Effector memory CD8-positive, alpha-beta T cell (primary cell): Measurements from ENCODE around the gene R3HCC1L.

Experiments
- ATAC-seq: fragments of 150-1000 bp; cut with Tn5 transposase; replicated peaks from 2 replicates; pipeline ENCODE4 v1.10.0; 2021; ENCODE audit warnings: mild to moderate bottlenecking, moderate library complexity
- DNase-seq, 3 experiments: peaks; one replicate each; pipeline ENCODE4 v3.0.0; 2021
- H3K27ac Mint-ChIP-seq, 2 donors: one replicate each; pipeline ENCODE4 v1.8.0; 2022; ENCODE audit warnings: mild to moderate bottlenecking in 2 of 2, mixed read lengths in 2 of 2, moderate library complexity in 2 of 2
- H3K27me3 Mint-ChIP-seq, 2 donors: one replicate each; pipeline ENCODE4 v1.8.0; 2022; ENCODE audit warnings: mixed read lengths in 2 of 2
- H3K36me3 Mint-ChIP-seq: one replicate; pipeline ENCODE4 v1.8.0; 2022; ENCODE audit warnings: mild to moderate bottlenecking, moderate library complexity, mixed read lengths; ENCODE audit not compliant: insufficient read depth
- H3K4me1 Mint-ChIP-seq, 2 donors: one replicate each; pipeline ENCODE4 v1.8.0; 2022; ENCODE audit warnings: low read depth in 2 of 2, mixed read lengths in 2 of 2
- H3K4me3 Mint-ChIP-seq, 2 donors: one replicate each; pipeline ENCODE4 v1.8.0; 2022; ENCODE audit warnings: mild to moderate bottlenecking in 2 of 2, mixed read lengths in 2 of 2, moderate library complexity in 2 of 2
- H3K9me3 Mint-ChIP-seq, 2 donors: one replicate each; pipeline ENCODE4 v1.8.0; 2022; ENCODE audit warnings: mixed read lengths in 2 of 2

Gene R3HCC1L

DNA sequence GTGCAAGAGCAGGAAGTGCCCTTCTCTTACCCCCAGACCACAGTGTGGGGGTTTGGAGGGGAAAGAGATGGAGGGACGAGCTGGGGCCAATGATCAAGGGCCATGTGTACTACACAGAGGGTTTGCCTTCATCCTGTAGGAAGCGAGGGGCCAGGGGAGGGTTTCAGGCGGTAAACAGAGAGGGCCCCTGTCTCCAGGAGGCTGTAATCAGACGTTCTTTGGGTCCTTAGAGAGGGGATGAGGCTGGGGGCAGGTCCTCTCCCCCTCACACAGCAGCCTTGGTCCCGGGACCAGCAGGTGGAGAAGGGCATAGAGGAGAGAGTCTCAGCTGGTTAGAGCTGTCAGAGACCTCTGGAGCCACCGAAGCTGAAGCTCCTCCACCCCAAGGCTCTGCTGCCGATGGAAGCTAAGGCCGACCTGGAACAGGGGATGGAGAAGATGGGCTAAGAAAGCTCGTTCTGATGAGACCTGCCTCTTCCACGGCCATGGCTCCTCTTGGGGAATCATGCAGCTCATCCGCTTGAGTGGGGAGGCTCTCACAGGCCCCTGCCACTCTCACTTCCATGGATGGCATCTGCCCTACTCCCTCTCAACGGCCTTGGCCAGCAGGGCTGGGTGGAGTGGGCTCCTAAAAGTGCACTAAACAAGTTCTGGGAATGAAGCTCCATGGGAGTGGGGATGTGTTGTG is 130.1 kb downstream of the R3HCC1L start:
- H3K9me3 Mint-ChIP-seq: no peaks in the 10 kb centered on the region
- peak overlapping the region in 1 of 2 donors; percentile 0 for H3K27ac Mint-ChIP-seq

DNA sequence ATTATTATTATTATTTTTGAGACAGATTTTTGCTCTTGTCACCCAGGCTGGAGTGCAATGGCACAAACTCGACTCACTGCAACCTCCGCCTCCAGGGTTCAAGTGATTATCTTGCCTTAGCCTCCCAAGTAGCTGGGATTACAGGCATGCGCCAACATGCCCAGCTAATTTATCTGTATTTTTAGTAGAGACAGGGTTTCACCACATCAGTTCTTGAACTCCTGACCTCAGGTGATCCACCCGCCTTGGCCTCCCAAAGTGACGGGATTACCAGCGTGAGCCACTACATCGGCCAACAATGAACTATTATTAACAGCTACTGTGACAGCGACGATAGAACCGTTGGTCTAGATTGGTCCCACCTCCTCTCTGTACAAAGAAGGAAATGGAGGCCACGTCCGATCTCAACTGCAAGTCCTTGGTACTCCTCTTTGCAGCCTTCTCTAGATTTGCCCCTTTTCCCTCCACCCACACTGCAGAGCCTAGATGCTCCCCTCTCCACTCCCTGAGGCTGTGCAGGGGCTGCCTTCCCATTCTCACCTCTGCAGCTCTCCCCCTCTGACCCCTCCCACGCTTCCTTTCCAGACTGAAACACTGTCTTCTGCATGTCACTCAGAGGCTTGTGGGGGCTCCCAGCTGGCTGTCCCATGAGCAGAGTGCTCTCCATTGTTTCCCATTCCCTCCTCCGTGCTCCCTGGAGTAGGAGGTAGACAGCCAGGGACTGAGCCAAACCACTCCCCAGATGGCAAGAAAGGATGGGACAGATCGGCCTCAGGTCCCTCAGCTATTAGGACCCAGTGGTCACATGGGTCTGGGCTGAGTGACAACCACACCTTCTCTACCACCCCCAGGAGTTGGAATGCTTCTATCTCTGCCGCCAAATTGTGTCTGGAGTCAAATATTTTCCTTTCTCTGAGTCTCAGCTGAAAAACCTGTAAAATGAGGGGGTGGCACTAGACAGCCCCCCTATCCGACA is 131.2 kb downstream of the R3HCC1L start:
- no peak overlapping the region for H3K27ac Mint-ChIP-seq
- peaks cover 0 to 7% of the 10 kb centered on the region in 2 donors for H3K4me1 Mint-ChIP-seq
- no peak overlapping the region for H3K4me3 Mint-ChIP-seq
- H3K27me3 Mint-ChIP-seq: peaks cover 11 to 16% of the 10 kb centered on the region in 2 donors
- no peak for DNase-seq
- no peak for ATAC-seq
- H3K9me3 Mint-ChIP-seq: no peaks in the 10 kb centered on the region
- H3K36me3 Mint-ChIP-seq: peaks cover 6% of the 10 kb centered on the region

More for the DNA sequence above, 130.1 kb downstream of the R3HCC1L start:
- H3K36me3 Mint-ChIP-seq: peaks cover 7% of the 10 kb centered on the region
- DNase-seq (no peak), ATAC-seq (no peak)
- H3K4me3 Mint-ChIP-seq: no peak overlapping the region
- peaks cover 9 to 11% of the 10 kb centered on the region in 2 donors for H3K27me3 Mint-ChIP-seq
- peaks cover 0 to 7% of the 10 kb centered on the region in 2 donors for H3K4me1 Mint-ChIP-seq

DNA sequence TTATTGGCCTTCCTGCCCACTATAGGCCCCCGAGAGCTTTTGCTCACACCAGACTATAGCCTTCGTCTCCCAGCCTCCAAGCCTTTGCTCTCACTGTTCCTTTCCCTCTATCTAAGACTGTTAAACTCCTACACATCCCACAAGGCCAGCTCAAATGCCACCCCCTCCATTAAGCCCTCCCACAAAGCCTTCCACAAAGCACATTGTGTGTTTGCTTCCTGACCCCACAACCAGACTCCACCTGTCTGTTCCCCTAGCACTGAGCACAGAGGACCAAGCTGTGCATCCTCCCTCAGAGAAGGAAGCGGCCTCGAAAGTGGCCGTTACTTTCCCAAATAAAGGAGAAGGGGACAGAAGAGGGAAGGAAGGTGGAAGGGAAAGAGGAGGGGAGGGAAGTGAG is 132.2 kb downstream of the R3HCC1L start:
- Mint-ChIP-seq H3K36me3 (peaks cover 6% of the 10 kb centered on the region), H3K27me3 (peaks cover 16 to 21% of the 10 kb centered on the region in 2 donors), H3K9me3 (no peaks in the 10 kb centered on the region), H3K4me1 (peaks cover 0 to 7% of the 10 kb centered on the region in 2 donors), H3K27ac (peak overlapping the region in 1 of 2 donors; percentile 5), H3K4me3 (peak overlapping the region; percentile 9 to 76)
- ATAC-seq: no peak
- no peak for DNase-seq

DNA sequence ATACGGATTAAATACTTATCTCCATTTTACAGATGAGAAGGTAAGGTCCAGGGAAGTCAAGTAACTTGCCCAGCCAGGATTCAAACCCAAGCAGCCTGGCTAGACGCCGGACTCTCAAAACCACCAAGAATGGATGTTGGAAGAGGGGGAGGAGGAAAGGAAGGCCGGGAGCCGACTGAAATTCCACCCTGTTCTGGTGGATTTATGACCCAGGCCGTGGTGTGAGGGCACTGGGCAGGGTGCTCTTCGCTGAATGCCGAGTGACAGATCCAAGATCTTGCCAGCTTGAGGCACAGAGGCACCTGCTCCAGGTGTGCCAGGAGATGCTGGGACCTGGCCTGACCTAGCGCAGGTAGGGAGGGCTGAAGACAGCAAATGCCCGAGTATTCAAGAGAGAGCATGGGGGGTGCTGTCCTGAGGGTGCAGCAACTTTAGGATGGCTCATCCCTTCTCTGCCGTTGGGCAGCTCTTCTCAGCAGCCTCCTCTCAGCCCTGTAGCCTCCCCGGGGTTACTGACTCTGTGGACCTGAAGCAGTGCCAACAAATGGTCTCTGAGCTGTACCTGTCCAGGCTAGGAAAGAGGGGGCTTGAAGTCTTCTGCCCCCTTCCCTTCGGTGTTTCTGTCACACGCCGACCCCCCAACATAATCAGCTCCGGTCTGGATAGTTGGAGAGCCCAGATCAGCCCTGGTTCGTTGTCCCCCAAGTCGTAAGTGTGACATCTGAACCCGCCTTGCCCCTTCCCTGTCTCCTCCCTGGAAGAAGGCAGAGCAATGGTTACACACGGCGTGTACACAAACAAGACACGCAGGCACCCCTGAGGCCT is 132.8 kb downstream of the R3HCC1L start:
- DNase-seq: no peak
- Mint-ChIP-seq H3K27ac (peak overlapping the region in 1 of 2 donors; percentile 65), H3K27me3 (peaks cover 19 to 27% of the 10 kb centered on the region in 2 donors), H3K36me3 (peaks cover 6% of the 10 kb centered on the region), H3K4me3 (peak overlapping the region; percentile 76 to 77), H3K9me3 (no peaks in the 10 kb centered on the region), H3K4me1 (peaks cover 0 to 7% of the 10 kb centered on the region in 2 donors)
- no peak for ATAC-seq

DNA sequence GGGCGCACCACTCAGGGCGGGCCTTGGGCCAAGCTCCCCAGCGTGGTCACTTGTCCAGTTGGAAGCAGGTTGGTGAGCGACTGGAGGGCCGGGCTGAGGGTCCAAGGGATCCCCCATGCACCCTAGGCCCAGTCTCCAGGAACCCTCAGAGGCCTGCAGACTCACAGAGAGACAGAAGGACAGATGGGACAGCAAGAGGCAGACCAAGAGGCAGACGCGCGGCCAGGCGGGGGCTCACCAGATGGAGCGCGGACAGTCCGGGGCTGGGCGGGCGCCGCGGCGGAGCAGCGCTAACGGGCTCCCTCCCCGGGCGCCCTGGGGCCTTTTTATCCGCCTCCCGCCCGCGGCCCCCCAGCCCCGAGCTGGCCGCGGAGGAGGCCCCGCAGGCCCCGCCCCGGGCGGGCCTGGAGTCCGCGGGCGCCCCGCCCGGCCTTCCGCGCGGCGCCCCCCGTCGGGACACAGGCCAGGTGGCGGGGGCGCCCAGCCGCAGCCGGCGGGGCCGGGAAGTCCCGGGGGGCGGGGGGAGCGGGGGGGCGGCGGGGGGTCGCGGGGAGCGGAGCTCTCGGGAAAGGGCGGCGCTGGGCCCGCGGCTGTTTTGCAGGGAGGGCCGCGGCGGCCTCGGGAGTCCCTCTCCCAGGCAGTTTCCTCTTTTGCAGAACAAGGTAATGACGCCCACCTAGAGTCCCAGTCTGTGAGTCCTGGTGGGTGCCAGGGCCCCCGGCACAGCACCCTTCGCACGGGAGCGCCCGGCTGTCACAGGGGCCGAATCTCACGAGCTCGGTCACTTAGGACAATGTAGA is 133.6 kb downstream of the R3HCC1L start, which contains the start of gene LOXL4:
Gene LOXL4, minus strand, starts transcription at position 301 of the 800 bp plus-strand sequence. CDS start 5,175 bp downstream, outside the sequence.
- peaks cover 0 to 4% of the 10 kb centered on the region in 2 donors for H3K4me1 Mint-ChIP-seq
- ATAC-seq (peak; percentile 83), DNase-seq (peak in 1 of 3 experiments; percentile 12)
- peak within 1 kb of the TSS; percentile 76 to 77 for H3K4me3 Mint-ChIP-seq
- H3K9me3 Mint-ChIP-seq: no peaks in the 10 kb centered on the region
- peaks cover 6% of the 10 kb centered on the region for H3K36me3 Mint-ChIP-seq
- peaks cover 27 to 35% of the 10 kb centered on the region in 2 donors for H3K27me3 Mint-ChIP-seq
- H3K27ac Mint-ChIP-seq: peak within 1 kb of the TSS; percentile 25 to 65

DNA sequence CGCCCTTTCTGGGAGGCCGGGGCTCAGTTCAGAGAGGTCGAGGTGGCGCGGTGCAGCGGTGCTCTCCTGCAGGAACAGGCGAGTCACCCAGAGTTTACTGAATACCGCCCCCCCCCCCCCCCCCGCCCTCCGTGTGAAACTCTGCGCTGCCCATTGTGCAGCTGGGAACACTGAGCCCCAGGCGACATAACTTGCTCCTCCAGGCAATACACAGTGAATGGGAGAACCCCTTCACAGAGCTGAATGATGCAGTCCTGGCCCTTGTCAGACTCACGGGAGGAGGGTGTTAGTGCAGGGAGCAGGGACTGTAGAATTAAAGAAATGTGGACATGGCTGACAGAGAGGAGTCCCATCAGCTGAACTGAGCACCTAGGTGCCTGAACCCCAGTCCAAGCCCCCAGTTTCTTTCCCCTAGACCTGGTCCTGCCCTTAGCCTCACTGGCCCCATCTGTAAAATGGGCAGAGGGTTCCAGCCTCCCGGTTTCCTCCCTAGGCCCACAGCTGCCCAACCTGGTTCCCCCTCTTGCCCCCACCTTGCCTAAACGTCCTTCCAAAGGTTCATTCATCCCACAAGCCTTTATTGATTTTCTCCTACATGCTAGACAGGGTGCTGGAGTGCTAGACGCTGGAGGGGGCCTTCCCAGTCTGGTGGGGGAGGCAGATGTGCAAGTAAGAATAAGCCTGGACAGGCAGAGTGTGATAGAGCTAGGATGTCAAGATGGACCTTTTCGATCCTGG is 134.4 kb downstream of the R3HCC1L start:
- DNase-seq (no peak), ATAC-seq (peak; percentile 24)
- no peaks in the 10 kb centered on the region for H3K9me3 Mint-ChIP-seq
- H3K27ac Mint-ChIP-seq: peak overlapping the region; percentile 25 to 47
- peaks cover 0 to 4% of the 10 kb centered on the region in 2 donors for H3K4me1 Mint-ChIP-seq
- H3K4me3 Mint-ChIP-seq: peak overlapping the region; percentile 72 to 77
- H3K36me3 Mint-ChIP-seq: peaks cover 6% of the 10 kb centered on the region
- H3K27me3 Mint-ChIP-seq: peaks cover 33 to 42% of the 10 kb centered on the region in 2 donors

DNA sequence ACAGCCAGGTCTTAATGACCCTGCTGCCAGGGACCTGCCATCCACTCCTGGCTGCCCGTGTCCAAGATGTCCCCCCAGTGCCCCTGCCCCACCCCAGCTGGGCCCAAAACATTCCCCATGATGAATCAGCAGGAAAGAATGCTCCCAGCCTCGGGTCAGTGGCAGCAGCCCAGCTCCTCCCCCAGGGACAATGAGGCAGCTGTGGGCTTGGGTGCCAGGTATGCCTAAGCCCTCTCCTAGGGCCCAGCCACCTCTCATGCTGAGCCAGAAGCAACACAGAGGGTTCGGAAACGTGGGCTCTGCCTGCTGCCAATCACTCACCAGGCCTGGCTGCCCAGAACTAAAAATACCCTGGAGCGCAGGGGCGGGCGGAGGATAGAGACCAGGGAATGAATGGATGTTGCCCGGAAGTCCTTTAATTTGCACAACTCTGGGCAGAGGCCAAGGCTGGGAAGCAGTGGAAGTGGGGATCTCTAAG is 135.0 kb downstream of the R3HCC1L start:
- peaks cover 0 to 4% of the 10 kb centered on the region in 2 donors for H3K4me1 Mint-ChIP-seq
- peaks cover 35 to 46% of the 10 kb centered on the region in 2 donors for H3K27me3 Mint-ChIP-seq
- ATAC-seq (no peak), DNase-seq (no peak)
- peaks cover 6% of the 10 kb centered on the region for H3K36me3 Mint-ChIP-seq
- no peaks in the 10 kb centered on the region for H3K9me3 Mint-ChIP-seq
- H3K27ac Mint-ChIP-seq: peak overlapping the region in 1 of 2 donors; percentile 47
- peak overlapping the region; percentile 72 to 77 for H3K4me3 Mint-ChIP-seq

DNA sequence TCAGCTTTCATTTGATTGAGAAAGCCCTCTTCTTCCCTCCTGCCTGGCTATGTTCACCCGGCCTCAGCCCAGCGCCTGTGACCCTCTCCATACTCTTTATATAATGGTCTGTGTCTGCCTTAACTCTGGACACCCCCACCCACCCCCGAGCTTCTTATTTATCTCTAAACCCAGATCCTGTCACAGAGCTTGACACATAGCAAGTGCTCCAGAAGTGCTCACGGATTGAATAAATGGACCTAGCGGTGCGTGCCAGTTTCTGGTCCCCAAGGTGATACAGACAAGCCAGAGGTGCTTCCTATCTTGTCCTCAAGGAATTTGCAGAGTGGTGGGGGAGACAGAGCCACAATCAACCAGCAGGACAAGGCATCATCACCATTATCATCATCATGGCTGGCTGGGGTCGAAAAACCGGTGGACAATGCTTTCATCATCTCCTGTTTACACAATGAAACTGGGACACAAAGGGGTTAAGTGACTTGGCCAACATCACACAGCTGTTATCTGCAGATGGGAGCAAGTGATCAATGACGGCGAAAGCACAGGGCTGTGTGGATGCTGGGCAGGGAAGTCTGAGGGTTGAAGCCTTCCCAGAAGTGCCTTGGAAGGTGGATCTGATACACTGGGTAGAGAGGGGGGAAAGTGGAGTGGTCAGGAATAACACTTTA is 135.8 kb downstream of the R3HCC1L start:
- no peaks in the 10 kb centered on the region for H3K9me3 Mint-ChIP-seq
- peaks cover 37 to 51% of the 10 kb centered on the region in 2 donors for H3K27me3 Mint-ChIP-seq
- H3K36me3 Mint-ChIP-seq: peaks cover 6% of the 10 kb centered on the region
- H3K4me3 Mint-ChIP-seq: peak overlapping the region in 1 of 2 donors; percentile 48
- DNase-seq (no peak), ATAC-seq (no peak)
- peaks cover 0 to 4% of the 10 kb centered on the region in 2 donors for H3K4me1 Mint-ChIP-seq
- H3K27ac Mint-ChIP-seq: peak overlapping the region in 1 of 2 donors; percentile 61

DNA sequence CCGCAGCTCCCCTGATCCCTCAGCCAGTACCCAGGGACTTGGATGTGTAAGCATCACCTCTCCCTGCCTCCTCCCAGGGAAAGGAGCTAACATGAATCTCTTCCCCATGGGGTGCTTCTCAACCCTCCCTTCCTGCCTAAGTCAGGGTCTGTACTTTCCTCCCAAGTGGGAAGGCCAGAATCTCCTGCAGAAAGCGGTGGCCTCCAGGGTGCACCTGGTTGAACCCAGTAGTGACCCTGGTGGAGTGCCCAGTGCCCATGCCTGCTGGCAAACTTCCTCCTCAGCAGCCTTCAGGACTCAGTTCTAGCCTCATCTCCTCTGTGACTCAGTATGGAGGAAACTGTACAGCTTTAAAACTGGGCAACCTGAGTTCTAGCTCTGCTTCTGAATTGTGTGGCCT is 136.3 kb downstream of the R3HCC1L start:
- Mint-ChIP-seq H3K9me3 (no peaks in the 10 kb centered on the region), H3K4me3 (no peak overlapping the region), H3K27ac (peak overlapping the region in 1 of 2 donors; percentile 61), H3K4me1 (peaks cover 2 to 4% of the 10 kb centered on the region in 2 donors), H3K27me3 (peaks cover 37 to 51% of the 10 kb centered on the region in 2 donors), H3K36me3 (peaks cover 6% of the 10 kb centered on the region)
- ATAC-seq (no peak), DNase-seq (no peak)

DNA sequence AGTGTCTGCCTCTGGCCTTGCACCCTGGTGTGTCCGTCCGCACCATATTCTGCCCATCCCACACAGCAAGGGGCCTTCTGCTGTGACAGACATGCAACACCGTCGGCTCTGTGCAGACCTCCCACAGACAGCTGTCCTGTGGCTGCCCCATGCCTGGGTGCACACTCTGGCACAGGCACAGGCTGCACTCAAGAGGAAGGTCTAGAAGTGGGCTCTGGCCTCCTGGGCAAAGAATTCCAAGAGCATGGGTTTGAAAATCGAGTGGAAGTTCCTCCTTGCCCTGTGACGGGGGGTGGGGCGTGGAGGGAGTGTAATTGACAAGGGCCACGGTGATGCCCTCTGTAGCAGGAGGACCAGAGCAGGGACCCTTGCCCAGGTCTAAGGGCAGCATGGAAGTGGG is 137.8 kb downstream of the R3HCC1L start:
- H3K27ac Mint-ChIP-seq: no peak overlapping the region
- H3K4me3 Mint-ChIP-seq: no peak overlapping the region
- ATAC-seq (no peak), DNase-seq (no peak)
- H3K9me3 Mint-ChIP-seq: no peaks in the 10 kb centered on the region
- peaks cover 6% of the 10 kb centered on the region for H3K36me3 Mint-ChIP-seq
- H3K4me1 Mint-ChIP-seq: peaks cover 4 to 9% of the 10 kb centered on the region in 2 donors
- H3K27me3 Mint-ChIP-seq: peaks cover 30 to 41% of the 10 kb centered on the region in 2 donors

DNA sequence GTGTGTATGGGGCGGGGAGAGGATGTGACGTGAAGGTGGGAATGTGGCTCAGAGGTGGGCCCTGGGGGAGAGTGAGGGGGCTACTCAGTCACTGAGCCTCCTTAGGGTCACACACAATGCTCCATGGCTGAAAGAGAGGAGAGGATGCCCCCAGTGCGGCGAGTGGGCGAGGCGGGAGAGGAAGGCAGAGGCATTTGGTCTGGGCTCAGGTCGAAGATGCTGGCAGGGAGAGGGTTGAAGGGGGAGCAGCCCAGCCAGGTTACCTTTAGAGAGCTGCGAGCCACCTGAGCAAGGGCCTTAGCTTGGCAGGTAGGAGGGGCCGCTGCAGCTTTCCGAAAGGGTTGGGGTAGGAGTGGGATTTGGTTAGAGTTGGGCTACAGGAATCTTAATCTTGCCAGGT is 138.2 kb downstream of the R3HCC1L start:
- no peak overlapping the region for H3K27ac Mint-ChIP-seq
- H3K27me3 Mint-ChIP-seq: peaks cover 28 to 41% of the 10 kb centered on the region in 2 donors
- H3K9me3 Mint-ChIP-seq: no peaks in the 10 kb centered on the region
- DNase-seq (no peak), ATAC-seq (no peak)
- peaks cover 2% of the 10 kb centered on the region for H3K36me3 Mint-ChIP-seq
- no peak overlapping the region for H3K4me3 Mint-ChIP-seq
- peaks cover 4 to 9% of the 10 kb centered on the region in 2 donors for H3K4me1 Mint-ChIP-seq
